PC-3 (cell line): ENCODE measurements around the gene KIAA1191. TPM values are rescaled to one million over a fixed set of nuclear protein-coding genes. Genes with fewer than 3 reads are reported as not detected.
"Not testable (repeated sequence)": the region's sequence is repeated elsewhere in the genome, so short reads cannot be mapped to it uniquely, and the experiment has no call there.

Experiments
- ATAC-seq: fragments of 200-7000 bp; cut with Tn5 transposase; 2 replicates; pipeline ENCODE4 v1.9.1; 2020; ENCODE audit warnings: mild to moderate bottlenecking, moderate library complexity
- BruUV-seq: library from RNA; stranded (reverse); fragments of 400-500 nt; replicated peaks from 2 replicates; lab custom pipeline; 2021; lab: Mats Ljungman, UMichigan
- CTCF ChIA-PET: fragments of 300-600 bp; sonication (Branson Sonifier 250); formaldehyde crosslinking; loops from one replicate; lab custom pipeline; 2022; ENCODE audit warnings: antibody characterized with exemption; lab: Charles Lee
- POLR2A ChIA-PET: fragments of 300-600 bp; sonication (Branson Sonifier 250); formaldehyde crosslinking; loops from one replicate; lab custom pipeline; 2022; ENCODE audit warnings: antibody characterized with exemption; ENCODE audit not compliant: unreplicated experiment; lab: Charles Lee
- DNase-seq: peaks from one replicate; pipeline ENCODE4 v3.0.0-alpha.2; 2015
- H2AFZ ChIP-seq: fragments of 300-600 bp; sonication (generic); 2 replicates; pipeline ENCODE4 v1.6.0; 2016; ENCODE audit warnings: antibody characterized with exemption, low read length
- H3F3A ChIP-seq: fragments of 300-600 bp; sonication (generic); one replicate; pipeline ENCODE4 v1.6.0; 2017; ENCODE audit warnings: antibody characterized with exemption, low read length, control low read depth, mild to moderate bottlenecking; ENCODE audit not compliant: unreplicated experiment
- H3K27ac ChIP-seq: fragments of 300-600 bp; sonication (generic); 2 replicates; pipeline ENCODE4 v1.5.1; 2016; ENCODE audit warnings: mild to moderate bottlenecking, low read length
- H3K27me3 ChIP-seq: fragments of 300-600 bp; sonication (generic); 2 replicates; pipeline ENCODE4 v1.6.1; 2016; ENCODE audit warnings: low read length, mixed read lengths
- H3K36me3 ChIP-seq: fragments of 300-600 bp; sonication (generic); 2 replicates; pipeline ENCODE4 v1.6.1; 2016; ENCODE audit warnings: low read depth, mixed run types, low read length, mixed read lengths
- H3K4me1 ChIP-seq: fragments of 300-600 bp; sonication (generic); 2 replicates; pipeline ENCODE4 v1.5.1; 2016; ENCODE audit warnings: low read length; ENCODE audit not compliant: insufficient read depth
- H3K4me2 ChIP-seq: fragments of 300-600 bp; sonication (generic); 2 replicates; pipeline ENCODE4 v1.6.0; 2016; ENCODE audit warnings: low read length
- H3K4me3 ChIP-seq: fragments of 300-600 bp; sonication (generic); 2 replicates; pipeline ENCODE4 v1.5.1; 2016; ENCODE audit warnings: mild to moderate bottlenecking, low read length, mixed read lengths
- H3K79me2 ChIP-seq: fragments of 300-600 bp; sonication (generic); 2 replicates; pipeline ENCODE4 v1.6.1; 2017; ENCODE audit warnings: low read length, mixed read lengths
- H3K9ac ChIP-seq: fragments of 300-600 bp; sonication (generic); 2 replicates; pipeline ENCODE4 v1.6.0; 2016; ENCODE audit warnings: mild to moderate bottlenecking, low read length
- H3K9me2 ChIP-seq: fragments of 300-600 bp; sonication (generic); replicated peaks from 2 replicates; pipeline ENCODE4 v1.6.1; 2016; ENCODE audit warnings: mixed run types, low read length, mixed read lengths
- H3K9me3 ChIP-seq: fragments of 300-600 bp; sonication (generic); 2 replicates; pipeline ENCODE4 v1.6.1; 2016; ENCODE audit warnings: low read length, mixed read lengths
- H4K20me1 ChIP-seq: fragments of 300-600 bp; sonication (generic); 2 replicates; pipeline ENCODE4 v1.6.1; 2016; ENCODE audit warnings: low read length, mixed read lengths
- EZH2 ChIP-seq: fragments of 300-600 bp; sonication (generic); IDR thresholded peaks from one replicate; pipeline ENCODE4 v1.6.1; 2017; ENCODE audit warnings: antibody characterized with exemption, mild to moderate bottlenecking, low read length; ENCODE audit not compliant: unreplicated experiment
- EZH2phosphoT487 ChIP-seq: fragments of 300-600 bp; sonication (generic); IDR thresholded peaks from 2 replicates; pipeline ENCODE4 v1.6.1; 2018; ENCODE audit warnings: mild to moderate bottlenecking, antibody characterized with exemption, low read length, borderline replicate concordance
- intact Hi-C: fragments of 100-400 bp; cut with micrococcal nuclease; formaldehyde crosslinking; loops from 2 replicates; pipeline ENCODE4 v1.9.0; 2023
- microRNA-seq: library from miRNA; unstranded; fragments of <30 nt; microRNA quantifications from one replicate; pipeline ENCODE4 v1.1.0, GENCODE V29; 2020; ENCODE audit not compliant: unreplicated experiment
- total RNA-seq: library from RNA; depleted of rRNA; stranded (reverse); fragments of >200 nt; gene quantifications from 2 replicates; pipeline ENCODE4 v1.2.3, GENCODE V29; 2014; rRNA removed
- TF ChIP-seq, protein P1 (sequence below): fragments of 300-600 bp; sonication (generic); conservative IDR thresholded peaks from 2 replicates; pipeline ENCODE4 v1.5.1; 2017; ENCODE audit warnings: antibody characterized with exemption, low read depth, mild to moderate bottlenecking, low read length

KIAA1191 gene
- total RNA-seq, 1 experiment from 2014 or later = 81.1 TPM

DNA sequence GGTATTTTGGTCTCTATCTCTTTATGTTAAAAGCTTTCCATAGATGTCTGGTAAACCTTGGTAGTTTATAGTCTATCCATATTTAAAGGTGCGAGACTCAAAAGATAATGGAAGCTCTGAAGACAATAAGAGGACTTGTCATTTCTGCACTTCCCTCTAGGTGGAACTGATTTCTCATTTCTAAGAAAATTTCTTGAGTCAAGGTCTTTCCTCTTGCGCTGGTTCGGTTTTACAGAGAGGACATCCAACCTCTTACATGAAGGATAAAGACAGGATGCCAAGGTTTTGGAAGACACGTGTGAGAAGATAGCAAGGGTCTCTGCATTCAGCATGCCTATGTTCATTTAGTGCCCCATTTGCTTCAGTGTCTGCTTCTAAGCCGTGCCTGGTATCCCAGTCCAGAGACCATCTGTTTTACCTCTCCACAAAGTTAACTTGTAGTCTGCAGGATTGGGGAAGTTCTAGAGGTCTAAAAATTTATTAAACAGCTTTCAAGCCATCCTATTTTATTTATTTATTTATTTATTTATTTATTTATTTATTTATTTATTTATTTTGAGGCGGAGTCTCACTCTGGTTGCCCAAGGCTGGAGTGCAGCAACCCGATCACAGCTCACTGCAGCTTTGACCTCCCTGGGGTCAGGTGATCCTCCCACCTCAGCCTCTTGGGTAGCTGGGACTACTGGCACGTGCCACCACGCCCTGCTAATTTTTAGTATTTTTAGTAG is 41.6 kb downstream of the KIAA1191 start:
- H4K20me1 ChIP-seq = no peaks in the 10 kb centered on the region
- no peak overlapping the region for H2AFZ ChIP-seq
- TF ChIP-seq EZH2 = no peak
- TF ChIP-seq, protein P1, sequence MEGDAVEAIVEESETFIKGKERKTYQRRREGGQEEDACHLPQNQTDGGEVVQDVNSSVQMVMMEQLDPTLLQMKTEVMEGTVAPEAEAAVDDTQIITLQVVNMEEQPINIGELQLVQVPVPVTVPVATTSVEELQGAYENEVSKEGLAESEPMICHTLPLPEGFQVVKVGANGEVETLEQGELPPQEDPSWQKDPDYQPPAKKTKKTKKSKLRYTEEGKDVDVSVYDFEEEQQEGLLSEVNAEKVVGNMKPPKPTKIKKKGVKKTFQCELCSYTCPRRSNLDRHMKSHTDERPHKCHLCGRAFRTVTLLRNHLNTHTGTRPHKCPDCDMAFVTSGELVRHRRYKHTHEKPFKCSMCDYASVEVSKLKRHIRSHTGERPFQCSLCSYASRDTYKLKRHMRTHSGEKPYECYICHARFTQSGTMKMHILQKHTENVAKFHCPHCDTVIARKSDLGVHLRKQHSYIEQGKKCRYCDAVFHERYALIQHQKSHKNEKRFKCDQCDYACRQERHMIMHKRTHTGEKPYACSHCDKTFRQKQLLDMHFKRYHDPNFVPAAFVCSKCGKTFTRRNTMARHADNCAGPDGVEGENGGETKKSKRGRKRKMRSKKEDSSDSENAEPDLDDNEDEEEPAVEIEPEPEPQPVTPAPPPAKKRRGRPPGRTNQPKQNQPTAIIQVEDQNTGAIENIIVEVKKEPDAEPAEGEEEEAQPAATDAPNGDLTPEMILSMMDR = peak; percentile 44
- no peak overlapping the region for H3K4me3 ChIP-seq
- DNase-seq = peak; percentile 34
- ATAC-seq = peak; percentile 45; the same call in 1 of the 2 replicates
- CTCF ChIA-PET = interaction anchor here (0.9 kb wide), 1 partner anchor 86 kb away, joined by 3 read pairs; no protein-coding TSS in a partner anchor
- no peak overlapping the region for H3K4me2 ChIP-seq
- BruUV-seq = no TSS peak
- no peak overlapping the region for H3K9ac ChIP-seq
- POLR2A ChIA-PET = no interaction called here
- H3K36me3 ChIP-seq = no peaks in the 10 kb centered on the region
- no peaks in the 10 kb centered on the region for H3K27me3 ChIP-seq
- H3K9me2 ChIP-seq = no peaks in the 10 kb centered on the region
- intact Hi-C loops = no loop called here
- no peak overlapping the region for H3K27ac ChIP-seq
- H3F3A ChIP-seq = no peaks in the 10 kb centered on the region
- no peaks in the 10 kb centered on the region for H3K9me3 ChIP-seq
- no peaks in the 10 kb centered on the region for H3K79me2 ChIP-seq
- no peaks in the 10 kb centered on the region for H3K4me1 ChIP-seq

DNA sequence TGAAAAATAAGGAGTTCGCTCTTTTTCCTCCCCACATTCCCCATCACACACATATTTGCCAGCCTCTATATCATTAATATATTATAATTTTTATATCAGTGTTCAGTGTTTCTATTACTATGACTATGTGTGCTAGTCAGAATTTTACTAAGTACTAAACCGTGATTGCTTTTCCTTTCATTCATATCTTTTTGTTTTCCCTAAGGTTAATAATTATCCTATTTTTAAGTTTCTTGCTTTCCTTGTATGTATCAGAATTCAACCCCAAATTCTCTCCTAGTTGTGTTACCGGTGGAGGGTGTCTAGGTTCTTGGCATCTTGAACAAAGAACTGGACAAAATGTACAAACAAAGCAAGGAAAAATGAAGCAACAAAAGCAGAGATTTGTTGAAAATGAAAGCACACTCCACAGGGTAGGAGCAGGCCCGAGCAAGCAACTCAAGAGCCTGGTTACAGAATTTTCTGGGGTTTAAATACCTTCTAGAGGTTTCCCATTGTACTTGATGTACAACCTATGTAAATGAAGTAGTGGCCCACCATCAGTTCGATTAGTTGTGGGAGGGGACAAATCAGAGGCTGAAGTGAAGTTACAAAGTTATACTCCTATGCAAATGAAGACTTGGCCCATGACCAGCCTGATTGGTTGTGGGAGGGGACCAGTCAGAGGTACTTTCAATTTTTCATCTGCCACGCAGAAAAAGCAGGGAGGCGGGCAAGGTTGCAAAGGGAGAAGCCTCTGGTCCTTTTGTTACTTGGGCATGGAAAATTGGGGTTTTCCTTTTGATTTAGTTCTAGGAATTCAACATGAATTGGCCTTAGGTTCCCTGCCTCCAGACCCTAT is 43.8 kb downstream of the KIAA1191 start:
- ChIA-PET CTCF (no interaction called here), POLR2A (no interaction called here)
- Histone ChIP-seq H3K4me3 (no peak overlapping the region), H2AFZ (no peak overlapping the region), H3K27me3 (no peaks in the 10 kb centered on the region), H4K20me1 (no peaks in the 10 kb centered on the region), H3K9me3 (no peaks in the 10 kb centered on the region), H3K79me2 (no peaks in the 10 kb centered on the region), H3K4me1 (no peaks in the 10 kb centered on the region), H3K27ac (no peak overlapping the region), H3K36me3 (no peaks in the 10 kb centered on the region), H3K9me2 (no peaks in the 10 kb centered on the region), H3F3A (no peaks in the 10 kb centered on the region), H3K4me2 (no peak overlapping the region), H3K9ac (no peak overlapping the region)
- intact Hi-C loops = no loop called here
- no peak for ATAC-seq
- no peak for TF ChIP-seq EZH2phosphoT487
- no peak for TF ChIP-seq EZH2
- TF ChIP-seq, protein P1 = no peak
- no TSS peak for BruUV-seq
- no peak for DNase-seq

DNA sequence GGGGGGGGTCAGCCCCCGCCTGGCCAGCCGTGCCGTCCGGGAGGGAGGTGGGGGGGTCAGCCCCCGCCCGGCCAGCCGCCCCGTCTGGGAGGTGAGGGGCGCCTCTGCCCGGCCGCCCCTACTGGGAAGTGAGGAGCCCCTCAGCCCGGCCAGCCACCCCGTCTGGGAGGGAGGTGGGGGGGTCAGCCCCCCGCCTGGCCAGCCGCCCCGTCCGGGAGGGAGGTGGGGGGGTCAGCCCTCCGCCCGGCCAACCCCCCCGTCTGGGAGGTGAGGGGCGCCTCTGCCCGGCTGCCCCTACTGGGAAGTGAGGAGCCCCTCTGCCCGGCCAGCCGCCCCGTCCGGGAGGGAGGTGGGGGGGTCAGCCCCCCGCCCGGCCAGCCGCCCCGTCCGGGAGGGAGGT is 56.2 kb downstream of the KIAA1191 start:
- H3K4me3 ChIP-seq, H3K36me3 ChIP-seq, H3K9me2 ChIP-seq, H3K9ac ChIP-seq, intact Hi-C loops, H3K27ac ChIP-seq, H3F3A ChIP-seq, H3K4me2 ChIP-seq, POLR2A ChIA-PET, H3K9me3 ChIP-seq, CTCF ChIA-PET, H4K20me1 ChIP-seq, DNase-seq, H3K27me3 ChIP-seq, BruUV-seq, ATAC-seq, H3K79me2 ChIP-seq, H3K4me1 ChIP-seq, H2AFZ ChIP-seq: not testable (repeated sequence)

Small RNA genes within 50 kb of the gene (microRNA-seq; reads per million reads assigned to microRNA genes)
- gene MIR1271 = not detected

Other genes with a start within 250 kb of the KIAA1191 start
- 7.5 and 15.4 TPM in 2 replicates for gene SIMC1, start 123.3 kb downstream of the KIAA1191 start, total RNA-seq
- gene ARL10, start 3.7 kb upstream of the KIAA1191 start, total RNA-seq = 0.15 and 2.6 TPM in 2 replicates
- gene NOP16, start 26.8 kb upstream of the KIAA1191 start, total RNA-seq = 92.6 and 103 TPM in 2 replicates
- 164 and 174 TPM in 2 replicates for gene HIGD2A, start 27.0 kb upstream of the KIAA1191 start, total RNA-seq
- 354 and 460 TPM in 2 replicates for gene CLTB, start 54.8 kb upstream of the KIAA1191 start, total RNA-seq
- 51.4 TPM in 2 replicates for gene FAF2, start 86.6 kb upstream of the KIAA1191 start, total RNA-seq
- 19.2 and 28.3 TPM in 2 replicates for gene RNF44, start 175.6 kb upstream of the KIAA1191 start, total RNA-seq
- 0.07 TPM in 1 of 2 replicates, not detected in the other for gene CDHR2, start 187.6 kb upstream of the KIAA1191 start, total RNA-seq
- 18.7 and 19.9 TPM in 2 replicates for gene GPRIN1, start 248.4 kb upstream of the KIAA1191 start, total RNA-seq